ENCODE results near the gene RAMAC. TPM values are rescaled to one million over a fixed set of nuclear protein-coding genes. Genes with fewer than 3 reads are reported as not detected.
"Not testable (repeated sequence)": the region's sequence is repeated elsewhere in the genome, so short reads cannot be mapped to it uniquely, and the experiment has no call there.

The RAMAC gene
- 64.4 and 66.1 TPM in 2 replicates for total RNA-seq (2014; rRNA removed; shearing (Covaris generic))

- peak; percentile 97 for DNase-seq (ENCODE audit: low read depth)
These were observed at the start of gene RAMAC for GRCh38 chr15:82985688-82986441. Gene RAMAC, plus strand, starts transcription at chr15:82986210. Its CDS starts 2,809 bp downstream, at chr15:82989019.

- peak; percentile 61 for DNase-seq (ENCODE audit: low read depth)
These were observed 48.9 kb upstream of the RAMAC start for GRCh38 chr15:82936966-82937711.

- no peak for DNase-seq (ENCODE audit: low read depth)
These were observed 48.3 kb upstream of the RAMAC start for GRCh38 chr15:82937712-82938058.

- DNase-seq (ENCODE audit: low read depth), result not testable (repeated sequence)
These were observed 46.3 kb upstream of the RAMAC start for GRCh38 chr15:82939678-82940077.

GRCh38 chr15:82942691-82943090 is 43.3 kb upstream of the RAMAC start:
- DNase-seq (ENCODE audit: low read depth), result peak; percentile 90

GRCh38 chr15:82943176-82943575 is 42.8 kb upstream of the RAMAC start:
- DNase-seq (ENCODE audit: low read depth), result peak; percentile 45

GRCh38 chr15:82944056-82944455 is 42.0 kb upstream of the RAMAC start:
- no peak for DNase-seq (ENCODE audit: low read depth)

GRCh38 chr15:82944821-82945220 is 41.2 kb upstream of the RAMAC start:
- peak; percentile 78 for DNase-seq (ENCODE audit: low read depth)

- DNase-seq (ENCODE audit: low read depth), result no peak
These were observed 40.7 kb upstream of the RAMAC start for GRCh38 chr15:82945326-82945725.

- no peak for DNase-seq (ENCODE audit: low read depth)
These were observed 39.8 kb upstream of the RAMAC start for GRCh38 chr15:82946155-82946701.

- no peak for DNase-seq (ENCODE audit: low read depth)
These were observed 35.7 kb upstream of the RAMAC start for GRCh38 chr15:82950295-82950694.

GRCh38 chr15:82950746-82951370 is 35.2 kb upstream of the RAMAC start:
- DNase-seq (ENCODE audit: low read depth), result no peak

GRCh38 chr15:82951472-82952157 is 34.4 kb upstream of the RAMAC start:
- peak; percentile 39 for DNase-seq (ENCODE audit: low read depth)

GRCh38 chr15:82952158-82953081 is 33.6 kb upstream of the RAMAC start, which contains the start of gene HOMER2:
Gene HOMER2, minus strand, starts transcription at chr15:82952720. Its CDS starts 185 bp downstream, at chr15:82952535.
- DNase-seq (ENCODE audit: low read depth), result peak; percentile 35

- no peak for DNase-seq (ENCODE audit: low read depth)
These were observed 27.4 kb upstream of the RAMAC start for GRCh38 chr15:82958638-82959037.

- no peak for DNase-seq (ENCODE audit: low read depth)
These were observed 26.6 kb upstream of the RAMAC start for GRCh38 chr15:82959423-82959822.

- DNase-seq (ENCODE audit: low read depth), result no peak
These were observed 25.2 kb upstream of the RAMAC start for GRCh38 chr15:82960766-82961165.

- no peak for DNase-seq (ENCODE audit: low read depth)
These were observed 22.3 kb upstream of the RAMAC start for GRCh38 chr15:82963471-82964341.

GRCh38 chr15:82964890-82965289 is 21.1 kb upstream of the RAMAC start:
- no peak for DNase-seq (ENCODE audit: low read depth)

GRCh38 chr15:82966671-82967071 is 19.3 kb upstream of the RAMAC start:
- no peak for DNase-seq (ENCODE audit: low read depth)

All from RPMI7951 (cell line).